Muscle layer of colon (tissue), 2 donors: ENCODE results near the gene HOMEZ.
A peak's percentile ranks its signal among the peaks of the same experiment; 100 is the strongest.

Experiments used
- H3K27ac ChIP-seq: one replicate; pipeline ENCODE4 v1.7.0; 2013; ENCODE audit warnings: low read depth, mild to moderate bottlenecking, low read length, moderate library complexity
- H3K27me3 ChIP-seq, 2 donors: one replicate each; pipeline ENCODE4 v1.7.0; 2013; ENCODE audit warnings: low read length in 2 of 2, mild to moderate bottlenecking in 2 of 2; ENCODE audit not compliant: insufficient read depth in 2 of 2, control insufficient read depth in 1 of 2
- H3K36me3 ChIP-seq: one replicate; pipeline ENCODE4 v1.7.0; 2013; ENCODE audit warnings: mild to moderate bottlenecking, low read length; ENCODE audit not compliant: insufficient read depth
- H3K4me1 ChIP-seq: one replicate; pipeline ENCODE4 v1.7.0; 2013; ENCODE audit warnings: mild to moderate bottlenecking, low read length; ENCODE audit not compliant: insufficient read depth
- H3K4me3 ChIP-seq, 2 donors: one replicate each; pipeline ENCODE4 v1.7.0; 2013; ENCODE audit warnings: low read length in 2 of 2, low read depth in 1 of 2, mild to moderate bottlenecking in 1 of 2, moderate library complexity in 1 of 2
- H3K9ac ChIP-seq: one replicate; pipeline ENCODE4 v1.7.0; 2013; ENCODE audit warnings: low read length
- H3K9me3 ChIP-seq: one replicate; pipeline ENCODE4 v1.7.0; 2013; ENCODE audit warnings: mild to moderate bottlenecking, low read length
- donor health status: abdominal sarcoma.
- donor health status: Adenocarcinoma of cecum.

The HOMEZ gene

DNA sequence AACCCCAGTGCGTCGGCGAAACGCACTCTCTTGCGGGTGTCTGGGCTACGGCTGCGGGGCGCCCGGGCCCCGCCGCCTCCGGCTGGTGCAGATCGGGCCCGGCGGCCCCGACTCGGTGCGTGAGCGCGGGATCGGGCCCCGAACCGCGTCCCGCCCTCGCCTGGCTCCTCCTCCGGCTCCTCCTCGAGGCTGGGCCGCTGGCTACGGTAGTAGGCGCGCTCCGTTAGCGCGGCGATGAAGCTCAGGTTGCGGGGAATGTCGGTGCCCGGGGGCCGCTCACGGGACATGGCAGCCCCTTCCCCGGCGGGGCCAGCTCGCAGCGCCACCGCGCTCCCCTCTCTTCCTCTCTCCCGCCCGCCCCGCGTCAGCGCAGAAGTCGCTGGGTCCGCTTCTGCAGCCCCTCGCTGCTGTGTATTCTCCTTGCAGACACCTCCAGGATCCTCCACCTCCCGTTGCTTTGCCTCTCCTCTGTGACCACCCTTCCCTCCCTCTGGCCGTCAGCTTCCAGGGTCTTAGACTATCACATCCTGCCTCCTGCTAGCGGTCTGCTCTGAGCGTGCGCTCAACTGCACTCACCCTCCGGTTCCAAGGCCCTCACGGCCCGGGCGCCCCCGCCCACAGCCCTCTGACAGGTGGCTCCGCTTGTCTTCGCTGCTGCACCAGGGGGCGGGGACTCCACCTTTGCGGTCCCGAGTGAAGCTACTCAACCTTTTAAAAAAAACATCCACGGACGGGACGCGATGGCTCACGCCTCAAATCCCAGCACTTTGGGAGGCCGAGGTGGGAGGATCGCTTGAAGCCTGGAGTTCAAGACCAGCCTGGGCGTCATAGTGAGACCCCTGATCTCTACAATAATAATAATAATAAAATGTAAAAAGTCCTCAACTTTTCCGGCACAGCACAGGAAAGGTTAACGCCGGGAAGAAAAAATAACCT is 16.6 kb upstream of the HOMEZ start, which contains the start of gene PPP1R3E:
Gene PPP1R3E (minus strand): TSS at position 570 of the 936 bp plus-strand sequence. CDS start 283 bp downstream, at position 287.
- H3K4me1 ChIP-seq: peaks cover 27% of the 10 kb centered on the region
- H3K27me3 ChIP-seq: no peaks in the 10 kb centered on the region
- peak within 1 kb of the TSS; percentile 91 for H3K27ac ChIP-seq
- H3K9ac ChIP-seq: peak within 1 kb of the TSS; percentile 64
- peaks cover 4% of the 10 kb centered on the region for H3K36me3 ChIP-seq
- H3K9me3 ChIP-seq: no peaks in the 10 kb centered on the region
- H3K4me3 ChIP-seq: peak within 1 kb of the TSS; percentile 70 to 82

- H3K27ac ChIP-seq: peak overlapping the region; percentile 91
- H3K9me3 ChIP-seq: no peaks in the 10 kb centered on the region
- H3K4me3 ChIP-seq: peak overlapping the region; percentile 70 to 82
- H3K4me1 ChIP-seq: peaks cover 21% of the 10 kb centered on the region
- H3K9ac ChIP-seq: peak overlapping the region; percentile 64
- no peaks in the 10 kb centered on the region for H3K27me3 ChIP-seq
- peaks cover 11% of the 10 kb centered on the region for H3K36me3 ChIP-seq
Measured at GRCh38 chr14:23301969-23302289, 16.0 kb upstream of the HOMEZ start.

DNA sequence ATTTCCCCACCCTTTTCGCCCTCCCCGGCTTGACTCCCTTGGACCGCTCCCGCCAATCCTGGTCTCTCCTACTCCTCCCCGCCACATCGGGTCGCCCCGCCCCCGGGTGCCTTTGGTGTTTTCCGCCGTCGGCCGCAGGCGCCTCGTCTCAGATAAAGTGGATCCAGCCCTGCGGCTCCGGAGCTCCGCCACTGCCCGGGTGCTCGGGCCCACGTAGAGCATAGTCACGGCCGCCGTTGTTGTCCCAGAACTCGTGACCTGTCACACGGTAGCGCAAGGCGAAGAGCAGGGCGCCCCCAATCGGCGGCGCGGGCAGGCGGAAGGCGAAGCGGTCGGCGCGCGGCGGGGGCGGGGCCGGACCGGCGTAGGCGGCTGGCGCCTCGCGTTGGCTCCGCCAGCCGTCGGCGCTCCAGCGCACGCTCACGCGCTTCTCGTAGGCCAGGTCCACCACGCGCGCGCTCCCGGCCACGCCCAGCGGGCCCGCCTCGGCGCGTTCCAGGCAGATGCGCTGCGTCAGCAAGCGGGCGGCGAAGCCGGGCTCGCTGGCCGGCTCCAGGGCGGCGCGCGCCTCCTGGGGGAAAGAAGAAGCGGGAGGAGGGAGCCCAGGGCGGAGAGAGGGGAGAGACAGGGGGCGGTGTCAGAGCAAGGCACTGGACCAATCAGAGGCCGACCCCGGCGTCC is 15.5 kb upstream of the HOMEZ start:
- Histone ChIP-seq H3K27me3 (no peaks in the 10 kb centered on the region), H3K27ac (peak overlapping the region; percentile 91), H3K9me3 (no peaks in the 10 kb centered on the region), H3K9ac (no peak overlapping the region), H3K36me3 (peaks cover 15% of the 10 kb centered on the region), H3K4me1 (peaks cover 21% of the 10 kb centered on the region), H3K4me3 (peak overlapping the region; percentile 70 to 82)

DNA sequence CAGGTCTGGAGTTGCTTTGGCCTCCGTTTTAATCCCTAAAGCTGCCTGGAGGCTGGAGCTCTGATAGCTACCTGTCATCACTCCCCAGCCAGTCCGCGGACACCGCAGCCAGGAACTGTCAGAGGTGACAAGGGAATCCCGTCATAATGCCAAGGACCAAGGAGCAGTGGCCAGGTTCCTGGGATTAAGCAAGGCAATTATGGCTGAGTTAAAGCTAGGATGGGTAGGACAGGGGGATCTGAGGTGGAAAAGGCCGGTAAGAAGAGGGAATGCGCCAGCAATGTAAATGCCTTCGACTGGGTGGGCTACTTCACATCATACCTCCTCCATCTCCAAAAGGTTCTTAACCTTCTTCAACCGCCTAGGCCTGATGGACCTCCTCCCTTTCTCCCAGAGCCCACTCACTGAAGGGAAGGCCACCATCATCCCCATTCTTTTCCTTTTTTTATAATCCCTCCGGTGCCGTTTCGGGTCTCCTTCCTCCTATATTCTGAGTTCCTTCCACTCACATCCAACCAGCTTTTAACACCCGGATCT is 14.8 kb upstream of the HOMEZ start:
- Histone ChIP-seq H3K27ac (peak overlapping the region; percentile 88), H3K4me3 (peak overlapping the region; percentile 53 to 77), H3K9ac (peak overlapping the region; percentile 98), H3K4me1 (peaks cover 15% of the 10 kb centered on the region), H3K9me3 (no peaks in the 10 kb centered on the region), H3K36me3 (peaks cover 15% of the 10 kb centered on the region), H3K27me3 (no peaks in the 10 kb centered on the region)

- Histone ChIP-seq H3K27ac (peak overlapping the region; percentile 88), H3K27me3 (no peaks in the 10 kb centered on the region), H3K9ac (peak overlapping the region; percentile 98), H3K4me1 (peaks cover 16% of the 10 kb centered on the region), H3K9me3 (no peaks in the 10 kb centered on the region), H3K4me3 (peak overlapping the region; percentile 53 to 77), H3K36me3 (peaks cover 15% of the 10 kb centered on the region)
Measured at GRCh38 chr14:23299986-23300686, 14.2 kb upstream of the HOMEZ start.

DNA sequence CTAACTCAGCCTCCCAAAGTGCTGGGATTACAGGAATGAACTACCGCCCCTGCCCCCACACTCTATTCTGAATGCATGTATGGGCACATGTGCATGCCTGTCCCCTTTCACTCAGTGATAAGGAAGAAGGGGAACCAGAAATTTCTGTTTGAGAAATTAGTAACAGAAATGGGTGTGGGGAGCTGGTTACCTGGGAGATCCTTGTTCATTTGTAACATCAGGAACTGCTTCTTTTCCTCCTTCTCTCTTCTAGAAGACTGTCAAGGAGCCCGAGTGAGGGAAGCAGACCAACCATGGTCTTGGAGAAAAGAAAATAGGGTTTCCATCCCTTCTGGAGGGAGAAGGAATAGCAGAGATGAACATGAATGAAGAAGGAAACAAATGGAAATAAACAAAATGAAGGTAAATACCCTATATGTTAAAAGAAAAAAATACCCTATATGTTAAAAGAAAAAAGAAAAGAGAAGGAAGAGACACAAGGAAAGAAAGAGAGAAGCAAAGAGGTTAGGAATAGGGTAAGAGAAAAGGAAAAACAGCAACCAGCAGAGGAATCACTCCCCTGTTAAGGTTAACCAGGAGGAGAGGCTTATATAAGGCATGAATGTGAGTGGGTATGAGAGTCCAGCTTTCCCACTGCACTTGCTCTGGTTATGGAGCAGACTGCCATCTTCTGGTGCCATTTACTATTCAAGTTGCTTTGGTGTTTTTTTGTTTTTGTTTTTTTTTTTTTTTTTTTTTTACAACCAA is 13.5 kb upstream of the HOMEZ start:
- peaks cover 15% of the 10 kb centered on the region for H3K36me3 ChIP-seq
- no peaks in the 10 kb centered on the region for H3K27me3 ChIP-seq
- no peak overlapping the region for H3K9ac ChIP-seq
- peak overlapping the region; percentile 10 for H3K27ac ChIP-seq
- H3K4me3 ChIP-seq: no peak overlapping the region
- peaks cover 19% of the 10 kb centered on the region for H3K4me1 ChIP-seq
- H3K9me3 ChIP-seq: no peaks in the 10 kb centered on the region

- H3K9me3 ChIP-seq: no peaks in the 10 kb centered on the region
- no peak overlapping the region for H3K9ac ChIP-seq
- no peak overlapping the region for H3K4me3 ChIP-seq
- H3K4me1 ChIP-seq: peaks cover 19% of the 10 kb centered on the region
- H3K36me3 ChIP-seq: peaks cover 15% of the 10 kb centered on the region
- H3K27ac ChIP-seq: no peak overlapping the region
- H3K27me3 ChIP-seq: no peaks in the 10 kb centered on the region
Measured at GRCh38 chr14:23297611-23298277, 11.8 kb upstream of the HOMEZ start.

- H3K4me3 ChIP-seq: no peak overlapping the region
- no peak overlapping the region for H3K27ac ChIP-seq
- H3K4me1 ChIP-seq: peaks cover 19% of the 10 kb centered on the region
- H3K27me3 ChIP-seq: peaks cover 0 to 3% of the 10 kb centered on the region in 2 donors
- H3K9ac ChIP-seq: no peak overlapping the region
- no peaks in the 10 kb centered on the region for H3K9me3 ChIP-seq
- peaks cover 15% of the 10 kb centered on the region for H3K36me3 ChIP-seq
Measured at GRCh38 chr14:23297096-23297495, 11.2 kb upstream of the HOMEZ start.

GRCh38 chr14:23296012-23296777 is 10.3 kb upstream of the HOMEZ start:
- Histone ChIP-seq H3K36me3 (peaks cover 15% of the 10 kb centered on the region), H3K9ac (no peak overlapping the region), H3K27ac (no peak overlapping the region), H3K27me3 (peaks cover 0 to 3% of the 10 kb centered on the region in 2 donors), H3K4me1 (peaks cover 19% of the 10 kb centered on the region), H3K4me3 (no peak overlapping the region), H3K9me3 (no peaks in the 10 kb centered on the region)
